GM13977 (cell line): ENCODE results near the gene MS4A3.
"Not testable (repeated sequence)": the region's sequence is repeated elsewhere in the genome, so short reads cannot be mapped to it uniquely, and the experiment has no call there.

Source experiments
- DNase-seq: peaks from one replicate; pipeline ENCODE4 v3.0.0; 2012; ENCODE audit warnings: low spot score
- in situ Hi-C: fragments of 300-500 bp; cut with MboI; formaldehyde crosslinking; loops from one replicate; pipeline ENCODE4 v1.12.0; 2022; ENCODE audit warnings: low sequenced_read_pairs, low pct_unique_long_range_greater_than_20kb, mixed read lengths, inconsistent platforms; ENCODE audit not compliant: unreplicated experiment
- TF ChIP-seq, protein P1 (sequence below): IDR thresholded peaks from 2 replicates; pipeline ENCODE4 v1.5.1; 2012; ENCODE audit warnings: mild to moderate bottlenecking, control low read depth; ENCODE audit not compliant: insufficient read depth; ENCODE audit errors: extremely low read depth, missing control alignments

The MS4A3 gene, protein sequence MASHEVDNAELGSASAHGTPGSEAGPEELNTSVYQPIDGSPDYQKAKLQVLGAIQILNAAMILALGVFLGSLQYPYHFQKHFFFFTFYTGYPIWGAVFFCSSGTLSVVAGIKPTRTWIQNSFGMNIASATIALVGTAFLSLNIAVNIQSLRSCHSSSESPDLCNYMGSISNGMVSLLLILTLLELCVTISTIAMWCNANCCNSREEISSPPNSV

DNA sequence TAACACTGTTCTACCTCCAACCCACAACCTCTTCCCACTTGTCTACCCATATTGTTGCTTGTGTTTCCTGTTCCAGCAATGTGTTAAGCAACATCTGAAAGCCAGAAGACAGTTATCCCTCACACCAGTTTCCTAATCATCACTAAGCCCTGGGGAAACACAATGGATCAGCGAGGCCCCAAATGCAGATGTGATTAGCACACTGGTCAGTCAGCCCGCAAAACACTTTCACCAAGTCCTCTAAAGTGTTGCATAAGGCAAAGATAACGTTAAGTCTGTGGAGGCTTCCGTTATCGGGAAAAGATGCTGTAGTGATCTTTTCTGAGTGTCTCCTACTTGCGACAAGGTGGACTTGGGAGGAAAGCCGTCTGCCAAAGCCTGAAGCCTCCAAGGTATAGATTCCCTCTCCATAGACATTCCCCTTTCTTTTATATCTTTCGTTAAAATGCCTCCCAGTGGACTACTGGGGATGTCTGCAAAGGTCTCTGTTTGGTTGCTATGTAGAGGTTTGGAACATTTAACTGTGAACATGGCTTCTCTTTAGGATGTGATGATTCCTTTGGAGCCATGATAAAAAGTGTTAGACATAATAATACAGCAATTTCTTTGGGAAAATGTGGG lies at the start of gene MS4A3:
MS4A3 (plus strand) TSS at position 317 of the 621 bp plus-strand sequence. CDS start 4,496 bp downstream, outside the sequence.
- in situ Hi-C loops, result no loop called here
- TF ChIP-seq, protein P1, sequence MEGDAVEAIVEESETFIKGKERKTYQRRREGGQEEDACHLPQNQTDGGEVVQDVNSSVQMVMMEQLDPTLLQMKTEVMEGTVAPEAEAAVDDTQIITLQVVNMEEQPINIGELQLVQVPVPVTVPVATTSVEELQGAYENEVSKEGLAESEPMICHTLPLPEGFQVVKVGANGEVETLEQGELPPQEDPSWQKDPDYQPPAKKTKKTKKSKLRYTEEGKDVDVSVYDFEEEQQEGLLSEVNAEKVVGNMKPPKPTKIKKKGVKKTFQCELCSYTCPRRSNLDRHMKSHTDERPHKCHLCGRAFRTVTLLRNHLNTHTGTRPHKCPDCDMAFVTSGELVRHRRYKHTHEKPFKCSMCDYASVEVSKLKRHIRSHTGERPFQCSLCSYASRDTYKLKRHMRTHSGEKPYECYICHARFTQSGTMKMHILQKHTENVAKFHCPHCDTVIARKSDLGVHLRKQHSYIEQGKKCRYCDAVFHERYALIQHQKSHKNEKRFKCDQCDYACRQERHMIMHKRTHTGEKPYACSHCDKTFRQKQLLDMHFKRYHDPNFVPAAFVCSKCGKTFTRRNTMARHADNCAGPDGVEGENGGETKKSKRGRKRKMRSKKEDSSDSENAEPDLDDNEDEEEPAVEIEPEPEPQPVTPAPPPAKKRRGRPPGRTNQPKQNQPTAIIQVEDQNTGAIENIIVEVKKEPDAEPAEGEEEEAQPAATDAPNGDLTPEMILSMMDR, result no peak
- DNase-seq, result no peak

DNA sequence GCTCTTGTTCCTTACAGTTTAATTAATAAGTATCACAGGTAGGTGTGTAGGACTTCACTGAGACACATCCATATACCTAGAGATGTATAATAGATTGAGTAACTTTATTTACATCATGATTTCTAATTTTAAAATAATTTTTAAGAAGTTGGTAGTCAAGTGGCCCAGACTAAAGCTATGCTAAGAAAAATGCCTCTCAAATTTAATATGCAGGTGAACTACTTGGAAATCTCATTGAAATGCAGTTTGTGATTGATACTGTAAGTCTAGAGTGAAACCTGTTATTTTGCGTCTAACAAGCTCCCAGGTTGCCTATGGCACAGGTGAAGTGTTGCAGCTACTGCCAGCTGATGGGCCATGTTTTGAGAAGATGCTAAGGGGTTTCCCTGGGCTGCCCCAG lies 39.6 kb upstream of the MS4A3 start, which contains the start of gene OOSP4B:
OOSP4B (plus strand) TSS at position 301 of the 400 bp plus-strand sequence.
- in situ Hi-C loops, result no loop called here
- TF ChIP-seq, protein P1, result no peak
- DNase-seq, result no peak

DNA sequence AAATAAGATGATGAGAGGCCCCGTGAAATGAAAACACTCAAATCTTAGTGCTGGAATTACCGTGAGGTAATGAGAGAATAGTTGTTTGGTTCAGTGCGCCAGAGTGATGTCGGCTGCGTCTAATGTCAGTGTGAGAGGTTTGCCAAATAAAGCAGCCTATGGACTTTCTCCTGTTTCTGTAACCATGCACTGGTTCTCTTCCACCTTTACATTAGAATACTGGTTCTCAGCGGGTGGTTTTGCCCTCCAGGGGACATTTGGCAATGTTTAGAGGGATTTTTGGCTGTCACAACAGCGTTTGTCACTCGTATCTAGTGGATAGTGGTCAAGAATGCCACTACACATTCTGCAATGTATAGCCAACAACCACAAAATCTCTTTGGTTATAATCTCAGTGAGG lies 38.4 kb upstream of the MS4A3 start:
- in situ Hi-C loops, result no loop called here
- TF ChIP-seq, protein P1, result no peak
- DNase-seq, result no peak

DNA sequence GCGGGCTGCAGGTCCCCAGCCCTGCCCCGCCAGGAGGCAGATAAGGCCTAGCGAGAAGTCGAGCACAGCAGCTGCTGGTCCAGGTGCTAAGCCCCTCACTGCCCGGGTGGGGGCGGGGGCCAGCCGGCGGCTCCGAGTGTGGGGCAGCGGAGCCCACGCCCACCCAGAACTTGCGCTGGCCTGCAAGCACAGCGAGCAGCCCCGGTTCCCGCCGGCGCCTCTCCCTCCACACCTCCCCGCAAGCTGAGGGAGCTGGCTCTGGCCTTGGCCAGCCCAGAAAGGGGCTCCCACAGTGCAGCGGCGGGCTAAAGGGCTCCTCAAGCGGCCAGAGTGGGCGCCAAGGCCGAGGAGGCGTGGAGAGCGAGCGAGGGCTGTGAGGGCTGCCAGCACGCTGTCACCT lies 36.1 kb upstream of the MS4A3 start:
- in situ Hi-C loops, DNase-seq: not testable (repeated sequence)

DNA sequence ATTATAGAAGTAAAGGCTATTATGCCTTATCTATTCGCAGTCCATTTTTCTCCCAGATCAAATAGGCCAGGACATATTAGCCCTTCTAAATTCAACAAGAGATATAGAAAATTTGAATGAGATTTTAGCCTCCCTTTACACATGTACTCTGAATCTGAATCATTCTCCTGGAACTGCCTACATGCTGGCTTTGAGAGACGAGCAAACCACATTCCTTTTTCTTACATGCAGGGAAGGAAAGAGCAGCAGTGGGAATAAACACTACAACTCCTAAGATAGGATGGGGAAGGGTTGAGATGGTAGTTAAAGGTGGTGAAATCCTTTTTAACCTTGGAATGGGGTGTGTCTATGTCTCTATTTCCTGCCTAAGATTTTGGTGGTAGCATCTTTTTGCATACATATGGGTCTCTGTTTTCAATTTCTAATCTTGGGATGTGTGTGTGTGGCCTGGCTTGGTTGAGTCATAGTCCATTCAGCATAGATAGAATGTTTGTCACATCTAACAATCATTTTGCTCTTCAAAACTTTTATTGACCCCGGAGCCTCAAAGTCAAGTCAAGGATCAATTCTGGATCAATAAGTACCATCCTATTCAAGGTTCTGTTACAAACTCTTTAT lies 27.3 kb upstream of the MS4A3 start:
- TF ChIP-seq, protein P1, result no peak
- DNase-seq, result no peak
- in situ Hi-C loops, result no loop called here

DNA sequence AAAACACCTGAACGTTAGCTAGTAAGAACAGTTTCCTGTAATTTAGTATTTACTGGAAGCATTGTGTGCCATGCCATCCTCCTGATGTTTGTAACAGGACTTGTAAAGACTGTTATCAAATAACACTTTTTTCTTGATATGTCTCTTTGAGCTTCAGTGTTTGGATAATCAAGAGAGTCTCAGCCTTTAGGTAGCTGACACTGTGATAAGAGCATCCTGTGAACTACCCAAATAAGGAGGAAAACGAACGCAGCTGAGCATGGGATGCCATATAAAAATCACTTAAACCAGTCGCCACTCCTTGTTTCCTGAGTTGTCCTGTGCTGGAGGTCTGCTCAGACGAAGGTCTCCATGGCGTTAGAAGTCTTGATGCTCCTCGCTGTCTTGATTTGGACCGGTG lies 16.4 kb upstream of the MS4A3 start, which contains the start of gene OOSP2:
OOSP2 (plus strand) TSS at position 301 of the 400 bp plus-strand sequence; CDS start at position 352, 51 bp downstream.
- DNase-seq, result no peak
- TF ChIP-seq, protein P1, result no peak
- in situ Hi-C loops, result no loop called here

DNA sequence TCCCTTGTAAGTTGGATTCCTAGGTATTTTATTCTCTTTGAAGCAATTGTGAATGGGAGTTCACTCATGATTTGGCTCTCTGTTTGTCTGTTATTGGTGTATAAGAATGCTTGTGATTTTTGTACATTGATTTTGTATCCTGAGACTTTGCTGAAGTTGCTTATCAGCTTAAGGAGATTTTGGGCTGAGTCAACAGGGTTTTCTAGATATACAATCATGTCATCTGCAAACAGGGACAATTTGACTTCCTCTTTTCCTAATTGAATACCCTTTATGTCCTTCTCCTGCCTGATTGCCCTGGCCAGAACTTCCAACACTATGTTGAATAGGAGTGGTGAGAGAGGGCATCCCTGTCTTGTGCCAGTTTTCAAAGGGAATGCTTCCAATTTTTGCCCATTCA lies 6.0 kb upstream of the MS4A3 start:
- in situ Hi-C loops, DNase-seq: not testable (repeated sequence)

DNA sequence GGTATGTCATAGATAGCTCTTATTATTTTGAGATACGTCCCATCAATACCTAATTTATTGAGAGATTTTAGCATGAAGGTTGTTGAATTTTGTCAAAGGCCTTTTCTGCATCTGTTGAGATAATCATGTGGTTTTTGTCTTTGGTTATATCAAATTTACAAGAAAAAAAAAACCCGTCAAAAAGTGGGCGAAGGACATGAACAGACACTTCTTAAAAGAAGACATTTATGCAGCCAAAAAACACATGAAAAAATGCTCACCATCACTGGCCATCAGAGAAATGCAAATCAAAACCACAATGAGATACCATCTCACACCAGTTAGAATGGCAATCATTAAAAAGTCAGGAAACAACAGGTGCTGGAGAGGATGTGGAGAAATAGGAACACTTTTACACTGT lies 5.6 kb upstream of the MS4A3 start:
- DNase-seq, in situ Hi-C loops: not testable (repeated sequence)
